Measurements from ENCODE around the gene PHF5A. TPM values are rescaled to one million over a fixed set of nuclear protein-coding genes. Genes with fewer than 3 reads are reported as not detected.

Gene PHF5A
- total RNA-seq, result 23.9 TPM
- long read RNA-seq, partial matches to known transcripts, result 0 of 4 reads
- long read RNA-seq, other reads (novel, unspliced or antisense), result 3 of 4 reads

- peak within 1 kb of the TSS; percentile 97 for H3K4me3 ChIP-seq
- peak within 1 kb of the TSS; percentile 98 for H3K27ac ChIP-seq (replicated peaks)
- no peaks in the 10 kb centered on the region for H3K9me3 ChIP-seq (replicated peaks)
- peaks cover 50% of the 10 kb centered on the region for H3K36me3 ChIP-seq
- TF ChIP-seq, protein P1, sequence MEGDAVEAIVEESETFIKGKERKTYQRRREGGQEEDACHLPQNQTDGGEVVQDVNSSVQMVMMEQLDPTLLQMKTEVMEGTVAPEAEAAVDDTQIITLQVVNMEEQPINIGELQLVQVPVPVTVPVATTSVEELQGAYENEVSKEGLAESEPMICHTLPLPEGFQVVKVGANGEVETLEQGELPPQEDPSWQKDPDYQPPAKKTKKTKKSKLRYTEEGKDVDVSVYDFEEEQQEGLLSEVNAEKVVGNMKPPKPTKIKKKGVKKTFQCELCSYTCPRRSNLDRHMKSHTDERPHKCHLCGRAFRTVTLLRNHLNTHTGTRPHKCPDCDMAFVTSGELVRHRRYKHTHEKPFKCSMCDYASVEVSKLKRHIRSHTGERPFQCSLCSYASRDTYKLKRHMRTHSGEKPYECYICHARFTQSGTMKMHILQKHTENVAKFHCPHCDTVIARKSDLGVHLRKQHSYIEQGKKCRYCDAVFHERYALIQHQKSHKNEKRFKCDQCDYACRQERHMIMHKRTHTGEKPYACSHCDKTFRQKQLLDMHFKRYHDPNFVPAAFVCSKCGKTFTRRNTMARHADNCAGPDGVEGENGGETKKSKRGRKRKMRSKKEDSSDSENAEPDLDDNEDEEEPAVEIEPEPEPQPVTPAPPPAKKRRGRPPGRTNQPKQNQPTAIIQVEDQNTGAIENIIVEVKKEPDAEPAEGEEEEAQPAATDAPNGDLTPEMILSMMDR (IDR thresholded peaks at IDR 0.05; ENCODE audit: borderline replicate concordance), result peak; percentile 9
- no peaks in the 10 kb centered on the region for H3K27me3 ChIP-seq (ENCODE audit: low read depth)
- intact Hi-C loops (cut with micrococcal nuclease), result no loop called here
- DNase-seq, result peak; percentile 98
- peaks cover 70% of the 10 kb centered on the region for H3K4me1 ChIP-seq
Observed at GRCh38 chr22:41468381-41469217, at the start of gene PHF5A, which contains the start of gene ACO2. PHF5A (minus strand) TSS chr22:41468692; CDS start chr22:41468653, 39 bp downstream. ACO2 (plus strand) TSS chr22:41469117; CDS start chr22:41469147, 30 bp downstream.

GRCh38 chr22:41518048-41518347, 49.5 kb upstream of the PHF5A start:
- Histone ChIP-seq H3K4me1 (peaks cover 68% of the 10 kb centered on the region), H3K27me3 (ENCODE audit: low read depth) (no peaks in the 10 kb centered on the region), H3K4me3 (no peak overlapping the region), H3K9me3 (replicated peaks) (no peaks in the 10 kb centered on the region), H3K27ac (replicated peaks) (peak overlapping the region; percentile 92), H3K36me3 (peaks cover 72% of the 10 kb centered on the region)
- TF ChIP-seq, protein P1 (IDR thresholded peaks at IDR 0.05; ENCODE audit: borderline replicate concordance), result no peak
- DNase-seq, result no peak
- intact Hi-C loops (cut with micrococcal nuclease), result loop anchor here (5.0 kb wide), 1 partner anchor 116 kb away; no protein-coding TSS in a partner anchor

DNA sequence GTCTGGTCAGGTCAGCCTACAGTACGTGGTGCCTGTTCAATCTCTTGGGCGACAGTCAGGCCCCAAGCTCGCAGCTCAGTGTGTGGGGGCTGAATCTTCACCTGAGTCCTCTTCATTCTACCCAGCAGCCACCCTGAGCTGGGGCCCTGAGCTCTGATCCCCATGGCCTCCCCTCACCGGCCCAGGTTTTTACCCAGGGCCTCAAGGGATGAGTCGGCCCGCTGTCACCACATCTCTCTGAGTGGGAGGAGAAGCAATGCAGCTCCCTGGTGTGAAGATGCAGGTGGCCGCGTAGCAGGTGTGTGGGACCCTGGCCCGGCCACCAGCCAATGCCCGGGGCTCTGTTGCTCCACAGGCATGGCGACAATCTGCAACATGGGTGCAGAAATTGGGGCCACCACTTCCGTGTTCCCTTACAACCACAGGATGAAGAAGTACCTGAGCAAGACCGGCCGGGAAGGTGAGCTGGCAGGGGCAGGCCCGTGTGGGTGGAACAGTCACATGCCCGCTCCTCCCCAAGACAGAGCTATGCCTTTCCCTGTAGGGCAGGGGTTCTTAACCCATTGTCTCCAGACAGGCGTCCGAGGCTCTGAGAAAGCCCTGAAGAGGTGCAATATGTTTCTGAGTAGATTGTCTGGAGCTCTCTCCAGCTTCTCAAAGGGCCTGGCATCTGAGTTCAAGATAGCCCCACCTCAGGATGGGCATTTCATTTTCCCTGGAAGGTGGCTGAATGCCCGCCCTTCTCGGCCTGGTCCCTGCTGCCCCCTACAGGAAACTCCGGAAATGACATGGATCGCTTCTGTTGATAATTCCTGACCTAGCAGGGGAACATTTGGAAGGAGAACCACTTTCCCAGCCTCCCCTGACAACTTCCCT, 48.9 kb upstream of the PHF5A start:
- Histone ChIP-seq H3K4me3 (no peak overlapping the region), H3K27me3 (ENCODE audit: low read depth) (no peaks in the 10 kb centered on the region), H3K9me3 (replicated peaks) (no peaks in the 10 kb centered on the region), H3K27ac (replicated peaks) (peak overlapping the region; percentile 92), H3K4me1 (peaks cover 68% of the 10 kb centered on the region), H3K36me3 (peaks cover 72% of the 10 kb centered on the region)
- intact Hi-C loops (cut with micrococcal nuclease), result loop anchor here (5.0 kb wide), 1 partner anchor 115 kb away; no protein-coding TSS in a partner anchor
- TF ChIP-seq, protein P1 (IDR thresholded peaks at IDR 0.05; ENCODE audit: borderline replicate concordance), result peak; percentile 90
- peak; percentile 61 for DNase-seq

GRCh38 chr22:41516462-41516861, 48.0 kb upstream of the PHF5A start:
- TF ChIP-seq, protein P1 (IDR thresholded peaks at IDR 0.05; ENCODE audit: borderline replicate concordance), result no peak
- H3K27me3 ChIP-seq (ENCODE audit: low read depth), result no peaks in the 10 kb centered on the region
- H3K9me3 ChIP-seq (replicated peaks), result no peaks in the 10 kb centered on the region
- no peak for DNase-seq
- intact Hi-C loops (cut with micrococcal nuclease), result loop anchor here (5.0 kb wide), 1 partner anchor 114 kb away; no protein-coding TSS in a partner anchor
- peaks cover 68% of the 10 kb centered on the region for H3K4me1 ChIP-seq
- H3K36me3 ChIP-seq, result peaks cover 81% of the 10 kb centered on the region
- no peak overlapping the region for H3K4me3 ChIP-seq
- peak overlapping the region; percentile 92 for H3K27ac ChIP-seq (replicated peaks)

GRCh38 chr22:41513391-41513790, 44.9 kb upstream of the PHF5A start:
- peak overlapping the region; percentile 92 for H3K27ac ChIP-seq (replicated peaks)
- DNase-seq, result no peak
- no peak overlapping the region for H3K4me3 ChIP-seq
- H3K27me3 ChIP-seq (ENCODE audit: low read depth), result no peaks in the 10 kb centered on the region
- peaks cover 88% of the 10 kb centered on the region for H3K36me3 ChIP-seq
- H3K4me1 ChIP-seq, result peaks cover 82% of the 10 kb centered on the region
- no peaks in the 10 kb centered on the region for H3K9me3 ChIP-seq (replicated peaks)
- intact Hi-C loops (cut with micrococcal nuclease), result no loop called here
- TF ChIP-seq, protein P1 (IDR thresholded peaks at IDR 0.05; ENCODE audit: borderline replicate concordance), result no peak
